GM19438 (cell line): ENCODE results near the gene ZFP36.

Experiments used
- ATAC-seq: cut with Tn5 transposase; IDR thresholded peaks from one replicate; pipeline ENCODE4 v1.9.1; 2021; ENCODE audit warnings: low read depth; ENCODE audit not compliant: unreplicated experiment

The ZFP36 gene

DNA sequence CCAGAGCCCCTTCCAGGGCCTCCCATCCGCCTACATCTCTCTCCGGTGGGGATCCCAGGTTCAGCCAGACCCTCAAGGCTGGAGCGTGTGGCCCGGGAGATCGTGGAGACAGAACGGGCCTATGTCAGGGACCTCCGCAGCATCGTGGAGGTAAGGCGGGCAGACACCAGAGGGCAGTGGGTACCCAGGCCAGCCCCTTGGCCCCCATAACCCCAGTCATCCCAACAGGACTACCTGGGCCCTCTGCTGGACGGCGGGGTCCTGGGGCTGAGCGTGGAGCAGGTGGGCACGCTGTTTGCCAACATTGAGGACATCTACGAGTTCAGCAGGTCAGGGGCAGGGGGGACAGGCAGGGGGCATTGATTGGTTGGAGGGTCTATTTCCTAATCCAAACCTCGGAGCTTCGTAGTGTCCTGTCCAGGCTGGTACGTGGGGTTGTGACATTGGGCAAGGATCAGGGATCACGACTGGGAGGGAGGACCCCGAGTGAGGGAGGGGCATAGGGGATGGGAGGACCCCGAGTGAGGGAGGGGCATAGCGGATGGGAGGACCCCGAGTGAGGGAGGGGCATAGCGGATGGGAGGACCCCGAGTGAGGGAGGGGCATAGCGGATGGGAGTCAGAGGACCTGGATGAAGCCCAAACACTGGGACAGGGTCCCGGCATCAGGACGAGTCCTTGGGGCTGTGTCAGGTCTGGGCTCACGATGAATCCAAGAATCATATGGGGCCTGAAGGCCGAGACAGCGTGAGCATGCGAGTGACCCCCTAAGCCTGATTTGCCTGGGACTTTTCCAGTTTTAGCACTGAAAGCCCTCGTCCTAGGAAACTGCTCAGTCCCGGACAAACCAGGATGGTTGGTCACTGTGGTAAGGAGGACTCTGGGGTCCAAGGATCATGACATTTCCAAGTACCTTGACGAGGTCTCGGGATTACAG lies 8.7 kb downstream of the ZFP36 start:
- no peak for ATAC-seq

DNA sequence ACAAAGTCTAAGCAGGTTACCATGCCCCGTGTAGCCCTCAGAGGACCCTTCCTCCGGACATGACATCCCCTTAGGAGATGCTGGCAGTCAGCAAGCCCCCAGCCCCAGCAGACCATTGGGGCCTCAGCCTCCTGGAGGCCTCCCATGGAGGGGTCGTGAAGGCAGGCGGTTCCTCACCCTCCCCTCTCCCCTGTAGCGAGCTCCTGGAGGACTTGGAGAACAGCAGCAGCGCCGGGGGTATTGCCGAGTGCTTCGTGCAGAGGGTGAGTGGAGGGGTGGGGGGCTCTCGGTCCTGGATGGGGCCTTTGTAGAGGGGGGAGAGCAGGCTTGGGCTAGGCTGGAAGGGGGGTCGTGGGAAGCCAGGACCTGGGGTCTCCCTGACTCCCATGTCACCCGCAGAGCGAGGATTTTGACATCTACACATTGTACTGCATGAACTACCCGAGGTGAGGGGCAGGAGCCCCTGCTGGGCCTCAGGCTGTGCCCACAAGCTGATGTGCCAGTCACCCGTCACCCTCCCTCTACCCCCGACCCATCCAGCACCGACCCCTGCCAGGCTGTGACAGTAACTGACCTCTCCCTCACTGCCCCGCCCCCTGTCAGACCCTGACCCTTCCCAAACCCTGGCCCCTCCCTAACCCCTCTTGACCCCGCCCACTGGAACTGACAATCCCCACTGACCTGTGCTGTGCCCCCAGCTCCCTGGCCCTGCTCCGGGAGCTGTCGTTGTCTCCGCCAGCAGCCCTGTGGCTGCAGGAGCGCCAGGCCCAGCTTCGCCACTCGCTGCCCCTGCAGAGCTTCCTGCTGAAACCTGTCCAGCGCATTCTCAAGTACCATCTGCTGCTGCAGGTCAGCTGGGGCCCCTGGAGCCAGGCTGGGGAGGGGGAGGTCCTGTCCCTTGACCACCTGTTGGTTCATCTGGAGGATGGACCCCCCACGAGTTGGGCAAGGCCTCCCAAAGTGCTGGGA lies 9.8 kb downstream of the ZFP36 start:
- no peak for ATAC-seq

DNA sequence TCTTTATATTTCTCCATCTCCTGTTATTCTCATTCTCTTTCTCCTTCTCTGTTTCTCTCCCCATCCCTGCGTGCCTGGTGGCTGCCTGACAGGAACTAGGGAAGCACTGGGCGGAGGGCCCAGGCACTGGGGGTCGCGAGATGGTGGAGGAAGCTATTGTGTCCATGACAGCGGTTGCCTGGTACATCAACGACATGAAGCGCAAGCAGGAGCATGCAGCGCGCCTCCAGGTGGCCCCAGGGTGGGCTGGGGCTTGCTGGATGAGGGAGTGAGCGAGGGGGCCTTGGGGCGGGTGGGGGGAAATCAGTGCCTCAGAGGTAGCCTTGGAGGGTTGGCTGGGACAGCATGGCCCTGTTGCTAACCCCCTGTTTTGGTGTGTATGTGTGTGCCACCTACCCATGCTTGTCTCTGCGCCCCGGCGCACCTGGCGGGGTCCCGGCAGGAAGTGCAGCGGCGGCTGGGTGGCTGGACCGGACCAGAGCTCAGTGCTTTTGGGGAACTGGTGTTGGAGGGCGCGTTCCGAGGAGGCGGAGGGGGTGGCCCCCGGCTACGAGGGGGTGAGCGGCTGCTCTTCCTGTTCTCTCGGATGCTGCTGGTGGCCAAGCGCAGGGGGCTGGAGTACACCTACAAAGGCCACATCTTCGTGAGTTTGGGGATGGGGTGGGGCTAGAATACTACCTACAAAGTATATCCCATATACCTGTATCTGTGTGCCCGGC lies 11.0 kb downstream of the ZFP36 start:
- no peak for ATAC-seq

DNA sequence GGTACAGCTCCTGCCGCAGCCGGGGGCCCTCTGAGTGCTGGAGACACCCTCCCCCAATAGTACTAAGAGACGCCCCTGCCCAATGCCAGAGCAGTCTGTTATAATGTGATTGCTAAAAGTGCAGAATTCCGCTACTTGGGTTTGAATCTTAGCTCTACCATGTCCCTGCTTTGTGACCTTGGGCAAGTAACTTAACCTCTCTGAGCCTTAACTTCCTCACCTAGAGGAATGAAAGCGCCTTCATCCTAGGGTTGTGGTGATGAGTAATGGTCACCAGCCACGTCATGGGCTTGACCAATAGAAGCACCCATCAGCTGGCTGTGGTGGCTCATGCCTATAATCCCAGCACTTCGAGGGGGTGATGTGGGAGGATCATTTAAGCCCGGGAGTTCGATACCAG lies 12.4 kb downstream of the ZFP36 start:
- ATAC-seq = no peak

DNA sequence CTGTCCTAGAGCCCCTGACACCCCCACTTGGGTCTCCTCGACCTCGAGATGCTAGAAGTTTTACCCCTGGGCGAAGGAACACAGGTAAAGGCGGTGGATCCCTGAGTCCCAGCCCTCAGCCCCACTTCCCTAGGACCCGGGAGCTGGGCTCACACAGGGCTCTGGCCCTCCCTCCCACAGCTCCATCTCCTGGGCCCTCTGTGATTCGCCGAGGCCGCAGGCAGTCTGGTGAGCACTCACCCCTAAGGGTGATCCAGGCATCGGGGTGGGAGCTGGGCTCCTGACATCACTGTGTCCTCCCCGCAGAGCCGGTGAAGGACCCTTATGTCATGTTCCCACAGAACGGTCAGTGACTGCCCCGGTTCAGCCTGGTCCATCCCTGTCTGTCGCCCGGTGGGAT lies 14.1 kb downstream of the ZFP36 start:
- ATAC-seq = no peak

DNA sequence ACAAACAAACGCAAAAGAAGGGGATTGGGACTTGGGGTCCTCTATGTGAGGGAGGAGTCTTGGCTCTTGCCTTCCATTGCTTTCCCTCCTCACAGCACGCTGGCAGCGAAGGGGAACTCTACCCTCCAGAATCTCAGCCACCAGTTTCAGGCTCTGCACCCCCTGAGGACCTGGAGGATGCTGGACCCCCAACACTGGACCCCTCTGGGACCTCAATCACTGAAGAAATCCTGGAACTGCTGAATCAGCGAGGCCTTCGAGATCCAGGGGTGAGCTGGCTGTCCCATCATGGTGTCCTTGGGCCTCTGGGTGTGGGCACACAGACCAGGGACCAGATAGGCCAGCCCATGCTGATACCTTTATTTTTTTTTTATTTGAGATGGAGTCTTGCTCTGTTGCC lies 15.4 kb downstream of the ZFP36 start:
- no peak for ATAC-seq

DNA sequence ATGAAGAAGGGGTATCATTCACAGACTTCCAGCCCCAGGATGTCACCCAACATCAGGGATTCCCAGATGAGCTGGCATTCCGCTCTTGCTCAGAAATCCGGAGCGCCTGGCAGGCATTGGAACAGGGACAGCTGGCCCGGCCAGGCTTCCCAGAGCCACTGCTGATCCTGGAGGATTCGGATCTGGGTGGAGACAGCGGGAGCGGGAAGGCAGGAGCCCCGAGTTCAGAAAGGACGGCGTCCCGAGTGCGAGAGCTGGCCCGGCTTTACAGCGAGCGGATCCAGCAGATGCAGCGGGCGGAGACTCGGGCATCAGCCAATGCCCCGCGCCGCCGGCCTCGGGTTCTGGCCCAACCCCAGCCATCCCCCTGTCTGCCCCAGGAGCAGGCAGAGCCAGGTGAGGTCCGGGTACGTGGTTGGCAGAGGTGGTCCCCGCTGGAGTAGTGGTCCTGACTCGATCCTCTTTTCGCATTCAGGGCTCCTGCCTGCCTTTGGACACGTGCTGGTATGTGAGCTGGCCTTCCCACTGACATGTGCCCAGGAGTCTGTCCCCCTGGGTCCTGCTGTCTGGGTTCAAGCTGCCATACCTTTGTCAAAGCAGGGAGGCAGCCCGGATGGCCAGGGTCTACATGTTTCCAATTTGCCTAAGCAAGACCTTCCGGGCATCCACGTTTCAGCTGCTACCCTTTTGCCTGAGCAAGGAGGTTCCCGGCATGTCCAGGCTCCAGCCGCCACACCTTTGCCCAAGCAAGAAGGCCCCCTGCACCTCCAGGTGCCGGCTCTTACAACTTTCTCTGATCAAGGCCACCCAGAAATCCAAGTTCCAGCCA lies 16.8 kb downstream of the ZFP36 start:
- no peak for ATAC-seq

DNA sequence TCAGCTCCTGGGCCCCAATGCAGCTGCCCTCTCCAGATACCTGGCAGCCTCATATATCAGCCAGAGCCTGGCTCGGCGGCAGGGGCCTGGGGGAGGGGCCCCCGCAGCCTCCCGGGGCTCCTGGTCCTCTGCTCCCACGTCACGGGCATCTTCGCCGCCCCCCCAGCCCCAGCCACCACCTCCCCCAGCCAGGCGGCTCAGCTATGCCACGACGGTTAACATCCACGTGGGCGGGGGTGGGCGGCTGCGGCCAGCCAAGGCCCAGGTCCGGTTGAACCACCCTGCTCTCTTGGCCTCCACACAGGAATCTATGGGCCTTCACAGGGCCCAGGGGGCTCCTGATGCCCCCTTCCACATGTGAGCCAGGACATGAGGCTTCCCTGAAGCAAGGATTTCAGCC lies 18.3 kb downstream of the ZFP36 start:
- no peak for ATAC-seq

DNA sequence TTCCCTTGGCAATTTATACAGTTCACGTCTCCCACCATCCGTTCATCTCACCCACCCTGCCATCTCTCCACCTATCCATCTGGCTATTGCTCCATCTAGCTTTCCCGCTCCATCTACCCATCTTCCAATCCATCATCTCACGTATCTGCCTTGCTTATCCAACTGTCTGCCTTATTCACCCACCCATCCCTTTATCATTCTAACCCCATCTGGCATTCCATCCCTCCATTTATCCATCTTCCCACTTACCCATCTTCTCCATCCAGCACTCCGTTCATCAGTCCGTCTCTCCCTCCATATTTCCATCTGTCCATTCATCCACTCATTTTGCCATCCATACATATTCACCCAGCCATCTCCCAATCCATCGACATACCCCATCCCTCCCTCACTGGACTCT lies 19.1 kb downstream of the ZFP36 start:
- ATAC-seq = no peak

DNA sequence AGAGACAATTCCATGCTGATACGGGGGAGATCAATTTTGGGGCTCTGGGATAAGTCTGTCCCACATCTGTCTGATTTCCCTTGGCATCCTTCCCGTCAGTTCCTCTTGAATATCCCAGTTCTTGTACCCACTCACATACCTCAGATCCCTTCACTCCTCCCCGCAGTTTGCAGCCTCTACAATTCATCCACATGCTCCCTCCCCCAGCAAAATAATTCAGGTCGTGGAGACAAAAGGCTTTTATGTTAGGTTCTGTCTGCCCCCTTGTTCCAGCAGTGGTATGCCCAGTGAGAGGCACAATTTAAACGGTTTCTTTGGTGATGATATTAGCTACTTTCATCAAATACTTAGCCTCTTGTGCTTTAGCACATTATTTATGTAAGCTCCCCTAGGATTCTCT lies 19.5 kb downstream of the ZFP36 start:
- no peak for ATAC-seq

DNA sequence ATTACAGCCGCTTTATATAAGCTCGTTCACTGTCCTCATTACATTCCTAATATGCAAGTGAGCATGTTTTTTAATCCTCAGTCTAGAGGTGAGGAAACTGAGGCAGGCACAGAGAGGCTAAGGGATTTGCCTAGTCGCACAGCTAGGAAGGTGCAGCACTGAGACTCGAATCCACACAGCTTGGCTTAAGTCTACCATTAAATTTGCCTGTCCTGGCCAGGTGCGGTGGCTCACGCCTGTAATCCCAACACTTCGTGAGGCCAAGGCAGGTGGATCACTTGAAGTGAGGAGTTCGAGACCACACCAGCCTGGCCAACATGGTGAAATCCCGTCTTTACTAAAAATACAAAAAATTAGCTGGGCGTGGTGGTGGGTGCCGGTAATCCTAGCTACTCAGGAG lies 21.1 kb downstream of the ZFP36 start:
- no peak for ATAC-seq

DNA sequence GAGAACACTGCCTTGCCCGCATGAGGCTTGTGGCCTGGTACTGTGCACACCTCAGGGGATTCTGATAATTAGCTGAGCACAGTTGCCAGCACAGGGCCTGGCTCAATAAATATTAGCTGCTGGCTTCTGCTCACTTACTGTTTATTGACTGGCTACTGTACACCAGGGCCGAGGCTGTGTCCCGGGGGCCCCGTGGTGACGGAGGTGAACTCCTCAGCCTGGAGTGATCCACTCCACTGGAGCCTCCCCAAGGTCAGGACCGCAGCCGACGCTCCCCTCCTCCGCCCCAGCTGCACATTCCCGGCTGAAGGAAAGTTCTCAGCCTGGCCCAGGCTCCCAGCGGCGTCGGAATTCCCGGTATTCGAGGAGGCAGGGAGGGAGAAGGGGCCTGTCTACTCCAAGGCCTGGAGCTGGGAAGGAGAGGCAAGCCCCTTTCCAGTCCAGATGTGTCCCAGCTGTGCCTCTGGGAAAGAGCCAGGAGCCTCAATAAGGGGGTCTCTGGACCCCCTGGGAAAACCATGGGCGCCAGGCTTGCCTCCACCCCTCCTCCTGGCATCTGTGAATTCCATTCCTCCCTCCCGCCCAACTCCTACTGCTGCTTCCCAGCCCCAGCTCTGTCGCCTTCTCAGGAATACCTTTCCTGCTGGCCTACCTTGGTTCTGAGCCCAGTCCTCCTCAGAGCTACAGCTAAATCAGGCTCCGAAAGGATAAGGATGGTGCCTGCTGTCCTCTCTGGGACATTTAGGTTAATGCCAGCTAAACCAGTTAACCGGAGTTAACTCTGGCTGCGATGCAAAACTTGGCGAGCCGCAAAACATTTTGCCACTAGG lies 21.9 kb downstream of the ZFP36 start:
- no peak for ATAC-seq

DNA sequence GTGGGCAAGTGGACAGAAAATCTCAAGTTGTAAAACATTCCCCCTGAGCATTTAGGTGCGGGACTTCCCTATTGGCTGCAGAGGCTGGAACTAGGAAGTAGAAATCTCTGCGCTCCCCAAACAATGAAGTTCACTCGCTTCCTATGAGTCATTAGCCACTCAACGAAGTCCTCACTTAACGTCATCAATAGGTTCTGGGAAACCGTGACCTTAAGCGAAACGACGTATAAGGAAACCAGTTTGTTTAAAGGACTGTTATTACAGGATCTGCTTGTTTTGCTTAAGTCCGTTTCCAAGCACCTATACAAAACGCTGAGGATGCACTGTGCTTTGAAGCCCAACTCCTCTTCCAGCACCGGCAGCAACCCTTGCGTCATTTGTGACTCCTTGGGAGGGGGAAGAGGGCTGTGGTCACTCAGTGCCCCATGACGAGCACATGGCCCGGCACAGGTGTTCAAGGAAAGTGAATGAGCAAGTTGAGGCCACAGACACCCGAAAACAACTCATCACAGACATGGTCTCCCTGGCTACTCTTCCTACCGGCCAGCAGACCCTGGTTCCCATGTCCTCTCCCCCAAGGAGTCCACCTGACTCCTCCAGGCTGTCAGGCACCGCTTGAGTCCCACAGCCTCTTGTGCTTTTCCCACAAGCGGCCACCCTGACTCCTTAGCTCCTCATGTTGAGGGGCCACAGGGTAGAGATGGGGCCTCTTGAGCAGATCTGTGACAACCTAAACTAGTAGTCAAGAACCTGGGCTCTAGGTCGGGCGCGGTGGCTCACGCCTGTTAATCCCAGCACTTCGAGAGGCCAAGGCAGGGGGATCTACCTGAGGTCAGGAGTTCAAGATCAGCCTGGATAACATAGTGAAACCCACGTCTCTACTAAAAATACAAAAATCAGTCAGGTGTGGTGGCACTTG lies 24.3 kb downstream of the ZFP36 start:
- ATAC-seq = peak; percentile 50

DNA sequence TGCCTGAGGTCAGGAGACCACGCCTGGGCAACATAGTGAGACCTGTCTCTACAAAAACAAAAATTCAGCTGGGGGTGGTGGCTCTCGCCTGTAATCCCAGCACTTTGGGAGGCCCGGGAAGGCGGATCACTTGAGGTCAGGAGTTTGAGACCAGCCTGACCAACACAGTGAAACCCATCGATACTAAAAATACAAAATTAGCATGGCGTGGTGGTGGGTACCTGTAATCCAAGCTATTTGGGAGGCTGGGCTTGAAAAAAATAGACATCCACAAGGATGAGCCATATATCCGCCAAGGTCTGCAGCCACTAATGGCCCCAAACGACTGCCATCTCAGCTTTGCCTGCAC lies 26.0 kb downstream of the ZFP36 start:
- no peak for ATAC-seq

DNA sequence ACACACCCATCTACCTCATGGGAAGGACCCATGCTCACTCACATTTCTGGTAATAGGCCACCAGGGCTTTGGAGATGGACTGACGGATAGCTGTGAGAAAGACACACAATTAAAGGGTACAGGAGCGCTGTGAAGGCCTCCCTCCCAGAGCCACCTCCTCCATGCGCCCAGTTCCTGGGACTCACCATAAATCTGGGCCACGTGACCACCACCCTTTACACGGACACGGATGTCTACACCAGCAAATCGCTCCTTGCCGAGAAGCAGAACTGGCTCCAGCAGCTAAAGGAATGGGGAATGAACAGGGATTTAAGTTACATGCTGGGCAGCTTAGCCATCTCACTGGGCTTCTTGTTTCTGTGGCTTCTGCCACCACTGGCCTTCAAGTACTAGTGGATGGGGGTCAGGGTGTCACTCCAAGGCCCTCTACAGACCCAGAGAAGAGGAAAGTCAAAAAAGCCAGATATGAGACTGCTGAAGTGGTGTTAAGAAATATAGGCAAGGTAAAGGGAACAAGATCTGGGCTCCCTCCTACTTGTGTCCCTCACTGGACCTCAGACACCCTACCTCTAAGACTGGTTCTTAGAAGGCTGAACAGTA lies 26.9 kb downstream of the ZFP36 start:
- ATAC-seq = no peak

DNA sequence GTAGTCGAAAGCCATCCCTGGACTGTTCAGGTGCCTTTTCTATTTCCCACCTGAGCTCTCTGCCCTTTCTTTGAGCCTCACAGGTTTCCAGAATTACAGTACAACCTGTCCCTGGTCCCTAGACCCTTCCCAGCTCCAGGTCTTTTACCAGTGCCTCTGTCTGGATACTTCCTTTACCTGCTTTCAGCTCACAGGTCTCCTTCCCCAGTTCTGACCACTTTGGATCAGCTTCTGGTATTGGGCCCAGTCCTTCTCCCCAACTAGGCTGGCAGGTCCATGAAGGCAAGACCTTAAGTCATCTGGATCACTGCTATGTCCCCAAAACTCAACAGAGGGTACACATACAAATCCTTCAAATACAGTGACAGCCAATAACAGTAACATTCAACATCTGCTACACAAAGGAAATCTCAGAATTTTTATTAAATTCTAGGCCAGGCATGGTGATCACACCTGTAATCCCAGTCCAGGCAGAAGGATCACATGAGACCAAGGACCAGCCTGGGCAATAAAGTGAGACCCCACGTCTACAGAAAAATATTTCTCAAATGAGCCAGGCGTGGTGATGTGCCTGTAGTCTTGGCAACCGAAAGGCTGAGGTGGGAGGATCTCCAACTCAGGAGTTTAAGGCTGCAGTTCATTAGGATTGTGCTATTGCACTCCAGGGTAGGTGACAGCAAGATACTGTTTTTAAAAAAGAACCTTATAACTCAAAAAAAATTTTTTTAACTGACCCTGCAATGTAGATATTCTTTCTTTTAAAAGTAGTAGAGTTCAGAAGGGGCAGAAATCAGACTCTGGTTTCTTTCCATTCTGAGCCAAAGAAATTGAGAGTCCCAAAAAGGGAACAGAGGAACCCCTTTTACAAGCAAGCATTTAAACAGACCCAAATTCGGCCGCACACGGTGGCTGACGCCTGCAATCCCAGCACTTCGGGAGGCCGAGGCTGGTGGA lies 27.8 kb downstream of the ZFP36 start:
- no peak for ATAC-seq
